Adrenal gland (tissue), 19 donors: ENCODE results near the gene OR6C2. TPM values are rescaled to one million over a fixed set of nuclear protein-coding genes. Genes with fewer than 3 reads are reported as not detected.
"Not testable (repeated sequence)": the region's sequence is repeated elsewhere in the genome, so short reads cannot be mapped to it uniquely, and the experiment has no call there.

Source experiments
- DNase-seq, 7 donors: peaks; one replicate each; pipeline ENCODE4 v3.0.0-alpha.2; 2019 to 2020
- H3K27ac ChIP-seq, 5 donors: fragments of 200-600 bp; sonication (generic) in 4 of 5; 1 replicate in 3 of 5; 2 replicates in 2 of 5; pipeline versions ENCODE4 v1.5.1 to v1.8.0; 2016 to 2020; ENCODE audit warnings: mild to moderate bottlenecking in 1 of 5
- H3K27me3 ChIP-seq: fragments of 200-600 bp; 2 replicates; pipeline ENCODE4 v1.8.0; 2021
- H3K36me3 ChIP-seq, 2 donors: fragments of 200-600 bp; replicated peaks in 1 of 2; 1 replicate in 1 of 2; 2 replicates in 1 of 2; pipeline versions ENCODE4 v1.5.1 to v1.8.0; 2018 to 2022
- H3K4me1 ChIP-seq, 2 donors: fragments of 200-600 bp; replicated peaks in 1 of 2; 1 replicate in 1 of 2; 2 replicates in 1 of 2; pipeline versions ENCODE4 v1.5.1 to v1.8.0; 2018 to 2021
- H3K4me3 ChIP-seq, 4 donors: fragments of 200-600 bp; sonication (generic) in 3 of 4; one replicate each; pipeline ENCODE4 v1.5.1; 2016 to 2018
- H3K9me3 ChIP-seq, 3 donors: fragments of 200-600 bp; sonication (generic) in 1 of 3; replicated peaks in 1 of 3; 1 replicate in 2 of 3; 2 replicates in 1 of 3; pipeline versions ENCODE4 v1.5.1 to v1.8.0; 2016 to 2021
- POLR2A ChIP-seq, 2 donors: fragments of 450-650 bp; IDR thresholded peaks; one replicate each; pipeline ENCODE4 v1.6.1; 2017; ENCODE audit warnings: antibody characterized with exemption in 2 of 2, mild to moderate bottlenecking in 2 of 2, moderate library complexity in 1 of 2
- WGBS, 4 donors: extraction: QIAGEN DNeasy Blood & Tissue Kit in 2 of 4; methylation state at CpG; one replicate each; pipeline versions ENCODE4 v1.1.5 to v1.1.7; 2013 to 2017; 5-methylcytosine and 5-hydroxymethylcytosine counted together
- intact Hi-C, 2 donors: fragments of 100-400 bp; cut with DNase I; formaldehyde crosslinking; loops; one replicate each; pipeline versions ENCODE4 v1.14.1 to v1.15.0; 2022 to 2023
- long read RNA-seq, 10 donors: library from polyadenylated mRNA in 3 of 10; unstranded in 2 of 10; stranded (forward) in 1 of 10; transcript quantifications; one replicate each; pipeline ENCODE4 v2.0.0 and lab custom pipeline, GENCODE V29; 2021 to 2026
- polyA plus RNA-seq, 3 donors: library from polyadenylated mRNA; stranded (reverse); fragments of 200-250 nt in 2 of 3; fragments of 350-450 nt in 1 of 3; fragmentation: Illumina TruSeq in 1 of 3; extraction: RNeasy Lipid Tissue Mini Kit (QIAGEN cat#74804) in 1 of 3; gene quantifications; one replicate each; pipeline ENCODE4 v1.2.3, GENCODE V29; 2013 to 2014
- total RNA-seq, 9 donors: library from RNA; depleted of rRNA in 4 of 9; stranded (reverse); fragments of >200 nt in 4 of 9; fragments of 120-200 nt in 1 of 9; fragmentation: NEBNext Ultra II Directional in 1 of 9; extraction: Animal tissue kit (Norgen Biotek cat#: 25700) in 1 of 9; gene quantifications; one replicate each; pipeline versions ENCODE4 v1.1.0 to v1.2.4, GENCODE V29; 2013 to 2023
- TF ChIP-seq, protein P1 (sequence below), 6 experiments: fragments of 450-650 bp in 4 of 6; fragments of 200-600 bp in 2 of 6; sonication (generic) in 1 of 6; IDR thresholded peaks; 1 replicate in 5 of 6; 2 replicates in 1 of 6; pipeline versions ENCODE4 v1.5.1 to v1.8.0; 2016 to 2021; ENCODE audit warnings: antibody characterized with exemption in 6 of 6, mild to moderate bottlenecking in 2 of 6, moderate library complexity in 1 of 6
- donor health status: healthy with polysubstance abuse.
- donor health status: Bipolar disorder and iron deficiency.
- donor health status: DM: yes; HTN: yes; CAD: no.
- donor health status: DM: no; HTN: no; CAD: no.
- donor health status: DM: no; HTN: no; CAD: no.
- donor health status: DM: yes; HTN: yes; CAD: no.

OR6C2 gene
- total RNA-seq (not detected), polyA plus RNA-seq (not detected)
- long read RNA-seq, donor 1: 0 reads
- long read RNA-seq, donor 2: 0 reads
- long read RNA-seq, donor 3: 0 reads
- long read RNA-seq, donor 4: 0 reads
- long read RNA-seq, donor 5: 0 reads
- long read RNA-seq, donor 6: 0 reads
- long read RNA-seq, donor 7: 0 reads
- long read RNA-seq, donor 8: 0 reads
- long read RNA-seq, donor 9: 0 reads
- long read RNA-seq, donor 10: 0 reads

DNA sequence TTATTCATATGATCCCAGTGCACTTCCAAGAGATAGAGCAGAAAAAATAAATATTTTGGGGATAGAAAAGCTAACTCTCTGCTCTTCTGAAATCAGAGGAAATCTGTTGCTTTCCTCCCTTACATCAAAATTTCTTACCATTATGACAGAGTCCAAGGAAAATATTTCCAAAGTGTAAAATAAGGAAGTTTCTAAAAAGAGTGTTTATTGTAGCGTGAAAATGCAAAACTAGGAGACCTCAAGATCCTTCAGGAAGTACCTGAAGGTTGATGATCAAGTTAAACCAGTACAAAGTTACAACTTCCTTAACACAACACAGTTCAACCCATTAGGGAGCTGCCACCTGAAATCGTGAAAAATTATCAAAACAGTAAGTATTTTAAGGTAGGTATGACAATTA lies at the start of gene OR6C2:
Gene OR6C2 (plus strand): TSS at position 301 of the 400 bp plus-strand sequence. CDS start 8,138 bp downstream, outside the sequence.
- Histone ChIP-seq H3K4me3 (no peak within 1 kb of the TSS), H3K4me1 (no peaks in the 10 kb centered on the region), H3K36me3 (no peaks in the 10 kb centered on the region), H3K27ac (no peak within 1 kb of the TSS), H3K9me3 (no peaks in the 10 kb centered on the region), H3K27me3 (no peaks in the 10 kb centered on the region)
- 45 to 63% (median 53%) methylated on average over 2 of the region's 2 CpGs for WGBS, 4 donors
- intact Hi-C loops: no loop called here
- TF ChIP-seq, protein P1, sequence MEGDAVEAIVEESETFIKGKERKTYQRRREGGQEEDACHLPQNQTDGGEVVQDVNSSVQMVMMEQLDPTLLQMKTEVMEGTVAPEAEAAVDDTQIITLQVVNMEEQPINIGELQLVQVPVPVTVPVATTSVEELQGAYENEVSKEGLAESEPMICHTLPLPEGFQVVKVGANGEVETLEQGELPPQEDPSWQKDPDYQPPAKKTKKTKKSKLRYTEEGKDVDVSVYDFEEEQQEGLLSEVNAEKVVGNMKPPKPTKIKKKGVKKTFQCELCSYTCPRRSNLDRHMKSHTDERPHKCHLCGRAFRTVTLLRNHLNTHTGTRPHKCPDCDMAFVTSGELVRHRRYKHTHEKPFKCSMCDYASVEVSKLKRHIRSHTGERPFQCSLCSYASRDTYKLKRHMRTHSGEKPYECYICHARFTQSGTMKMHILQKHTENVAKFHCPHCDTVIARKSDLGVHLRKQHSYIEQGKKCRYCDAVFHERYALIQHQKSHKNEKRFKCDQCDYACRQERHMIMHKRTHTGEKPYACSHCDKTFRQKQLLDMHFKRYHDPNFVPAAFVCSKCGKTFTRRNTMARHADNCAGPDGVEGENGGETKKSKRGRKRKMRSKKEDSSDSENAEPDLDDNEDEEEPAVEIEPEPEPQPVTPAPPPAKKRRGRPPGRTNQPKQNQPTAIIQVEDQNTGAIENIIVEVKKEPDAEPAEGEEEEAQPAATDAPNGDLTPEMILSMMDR (IDR thresholded peaks at IDR 0.05): no peak
- TF ChIP-seq POLR2A (IDR thresholded peaks at IDR 0.05): no peak
- DNase-seq: no peak

DNA sequence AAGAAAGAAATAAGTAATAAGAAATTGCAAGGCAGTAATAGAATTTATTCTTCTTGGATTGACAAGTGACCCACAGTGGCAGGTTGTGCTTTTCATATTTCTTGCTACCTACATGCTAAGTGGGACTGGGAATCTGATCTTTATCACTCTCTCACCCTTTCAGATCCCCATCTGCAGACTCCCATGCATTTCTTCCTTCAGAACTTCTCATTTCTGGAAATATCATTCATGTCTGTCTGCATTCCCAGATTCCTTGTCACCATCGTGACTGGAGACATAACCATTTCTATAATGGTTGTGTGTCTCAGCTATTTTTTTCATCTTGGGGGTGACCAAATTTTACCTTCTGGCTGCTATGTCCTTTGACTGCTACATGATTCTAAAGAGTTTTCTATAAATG lies 47.5 kb upstream of the OR6C2 start:
- 72 to 85% (median 81%) methylated on average over 1 of the region's 1 CpG for WGBS, 4 donors
- no peaks in the 10 kb centered on the region for H3K36me3 ChIP-seq
- H3K27me3 ChIP-seq: no peaks in the 10 kb centered on the region
- no peak for TF ChIP-seq POLR2A (IDR thresholded peaks at IDR 0.05)
- TF ChIP-seq, protein P1 (IDR thresholded peaks at IDR 0.05): no peak
- no peak overlapping the region for H3K4me3 ChIP-seq
- H3K4me1 ChIP-seq: no peaks in the 10 kb centered on the region
- intact Hi-C loops: no loop called here
- DNase-seq: no peak
- H3K9me3 ChIP-seq: no peaks in the 10 kb centered on the region
- no peak overlapping the region for H3K27ac ChIP-seq

DNA sequence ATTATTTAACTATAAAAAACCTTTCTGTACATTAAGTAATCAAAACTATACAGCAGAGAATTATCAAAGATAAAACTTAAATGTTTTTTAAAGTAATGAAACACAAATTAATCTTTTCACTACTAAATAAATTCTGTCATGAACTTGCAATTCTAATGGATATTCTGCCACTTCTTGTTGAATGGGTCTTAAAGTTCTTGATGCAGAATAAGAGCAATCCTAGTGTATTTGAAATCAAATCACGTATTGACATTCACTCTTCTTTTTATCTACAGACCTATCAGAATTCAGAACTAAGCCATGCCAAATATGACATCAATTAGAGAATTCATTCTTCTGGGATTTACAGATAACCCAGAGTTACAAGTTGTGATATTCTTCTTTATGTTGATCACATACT lies 43.6 kb upstream of the OR6C2 start, which contains the start of gene OR6C65:
Gene OR6C65 (plus strand): TSS at position 301 of the 400 bp plus-strand sequence. CDS start 0 bp downstream, at position 301.
- Histone ChIP-seq H3K4me3 (no peak within 1 kb of the TSS), H3K4me1 (no peaks in the 10 kb centered on the region), H3K27me3 (no peaks in the 10 kb centered on the region), H3K9me3 (no peaks in the 10 kb centered on the region), H3K27ac (no peak within 1 kb of the TSS), H3K36me3 (no peaks in the 10 kb centered on the region)
- intact Hi-C loops: no loop called here
- DNase-seq: no peak
- TF ChIP-seq, protein P1 (IDR thresholded peaks at IDR 0.05): no peak
- no peak for TF ChIP-seq POLR2A (IDR thresholded peaks at IDR 0.05)
- 74 to 83% (median 80%) methylated on average over 1 of the region's 1 CpG for WGBS, 4 donors

DNA sequence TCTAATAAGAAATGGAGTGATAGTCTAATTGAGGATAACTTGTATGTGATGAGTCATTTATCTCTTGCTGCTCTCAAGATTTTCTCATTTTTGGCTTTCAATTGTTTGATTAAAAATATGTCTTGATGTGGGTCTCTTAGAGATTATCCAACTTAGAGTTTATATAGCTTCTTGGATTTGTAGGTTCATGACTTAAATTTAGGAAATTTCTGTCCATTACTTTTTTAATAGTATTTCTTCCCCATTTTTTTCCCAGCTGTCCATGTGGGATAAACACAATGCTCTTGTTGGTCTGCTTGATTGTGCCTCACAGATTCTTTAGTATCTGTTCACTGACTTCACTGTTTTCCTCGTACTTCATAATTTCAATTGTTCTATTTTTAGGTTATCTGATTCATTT lies 36.0 kb upstream of the OR6C2 start:
- Histone ChIP-seq H3K9me3 (no peaks in the 10 kb centered on the region), H3K27me3 (no peaks in the 10 kb centered on the region), H3K4me1 (no peaks in the 10 kb centered on the region), H3K27ac (no peak overlapping the region), H3K36me3 (no peaks in the 10 kb centered on the region), H3K4me3 (no peak overlapping the region)
- DNase-seq: no peak
- no peak for TF ChIP-seq POLR2A (IDR thresholded peaks at IDR 0.05)
- TF ChIP-seq, protein P1 (IDR thresholded peaks at IDR 0.05): no peak
- intact Hi-C loops: no loop called here
- 52 to 76% (median 63%) methylated on average over 1 of the region's 1 CpG for WGBS, 4 donors

DNA sequence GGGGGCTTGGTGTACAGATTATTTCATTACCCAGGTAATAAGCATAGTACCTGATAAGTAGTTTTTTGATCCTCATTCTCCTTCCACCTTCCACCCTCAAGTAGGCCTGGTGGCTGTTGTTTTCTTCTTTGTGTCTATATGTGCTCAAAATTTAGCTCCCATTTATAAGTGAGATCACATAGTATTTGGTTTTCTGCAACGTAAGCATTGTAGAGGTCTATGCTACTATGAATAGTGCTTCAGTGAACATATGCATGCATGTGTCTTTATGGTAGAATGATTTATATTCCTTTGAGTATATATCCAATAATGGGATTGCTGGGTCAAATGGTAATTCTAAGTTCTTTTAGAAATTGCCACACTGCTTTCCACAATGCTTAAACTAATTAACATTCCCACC lies 34.7 kb upstream of the OR6C2 start:
- H3K27me3 ChIP-seq, H3K4me1 ChIP-seq, H3K9me3 ChIP-seq, H3K36me3 ChIP-seq, H3K27ac ChIP-seq, intact Hi-C loops, H3K4me3 ChIP-seq, DNase-seq: not testable (repeated sequence)
- WGBS, 4 donors: 71 to 93% (median 86%) methylated on average over 1 of the region's 1 CpG

DNA sequence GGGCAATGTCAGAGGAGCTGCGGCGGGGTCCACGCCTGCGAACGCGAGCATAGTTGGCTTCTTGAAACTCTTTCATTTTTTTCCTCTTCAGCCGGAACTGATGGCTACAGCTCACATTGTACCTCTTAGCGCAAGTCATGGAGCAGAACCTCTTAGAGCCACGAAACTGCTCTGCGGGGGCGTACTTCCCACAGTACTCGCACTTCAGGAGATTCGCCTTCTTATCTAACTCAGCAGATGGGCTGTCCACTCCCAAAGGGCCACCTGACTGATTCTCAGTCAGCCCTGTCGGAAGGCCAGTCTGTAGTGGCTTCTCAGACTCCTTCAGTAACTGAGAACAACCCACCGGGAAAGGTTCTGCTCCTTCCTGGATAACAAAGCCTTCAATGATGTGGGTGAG lies 31.7 kb upstream of the OR6C2 start:
- H3K27ac ChIP-seq, H3K27me3 ChIP-seq, intact Hi-C loops, H3K4me1 ChIP-seq, H3K9me3 ChIP-seq, DNase-seq, H3K36me3 ChIP-seq, H3K4me3 ChIP-seq: not testable (repeated sequence)
- 80 to 94% (median 91%) methylated on average over 15 of the region's 15 CpGs for WGBS, 4 donors

DNA sequence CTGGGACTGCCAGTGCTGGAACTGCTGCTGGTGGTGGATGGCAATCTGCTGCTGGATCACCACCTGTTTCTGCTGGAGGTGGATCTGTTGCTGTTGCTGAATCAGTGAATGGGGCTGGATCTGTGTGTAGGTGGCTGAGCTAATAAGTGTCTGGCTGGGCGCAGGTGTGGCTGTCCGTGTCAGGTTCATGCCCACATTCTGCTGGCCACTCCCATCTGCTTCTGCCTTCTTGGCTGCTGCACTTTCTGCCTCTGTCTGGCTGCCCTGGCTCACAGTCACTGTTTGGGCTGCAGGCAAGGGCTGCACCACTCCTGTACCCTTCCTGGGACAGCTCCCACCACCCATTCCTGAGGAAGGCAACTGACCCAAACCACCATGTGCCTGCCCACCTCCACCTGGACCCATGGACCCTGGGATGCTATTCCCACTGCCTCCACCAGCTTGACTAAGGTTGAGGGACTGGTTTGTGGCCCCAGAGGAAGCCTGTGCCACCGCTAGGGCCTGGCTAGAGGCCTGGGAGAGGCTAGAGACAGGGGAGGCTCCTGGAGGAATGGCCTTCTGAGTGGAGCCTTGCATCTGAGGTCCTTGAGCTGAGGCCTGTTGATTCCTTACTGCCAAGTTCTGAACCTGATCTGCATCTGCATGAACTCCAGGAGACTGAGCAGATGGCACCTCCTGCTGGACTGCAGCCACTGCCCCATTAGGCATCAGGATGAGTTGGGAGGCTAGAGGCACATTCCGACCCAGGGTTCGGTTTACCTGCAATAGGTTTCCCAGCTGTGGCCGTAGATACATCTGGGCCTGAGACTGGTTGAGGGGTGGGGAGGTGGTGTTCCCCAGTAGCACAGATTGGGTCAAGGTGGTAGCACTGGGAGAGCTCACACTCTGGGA lies 30.1 kb upstream of the OR6C2 start:
- 94 to 95% (median 95%) methylated on average over 3 to 5 of the region's 6 CpGs for WGBS, 4 donors
- H3K36me3 ChIP-seq, DNase-seq, H3K27me3 ChIP-seq, H3K9me3 ChIP-seq, H3K4me1 ChIP-seq, intact Hi-C loops, H3K27ac ChIP-seq, H3K4me3 ChIP-seq: not testable (repeated sequence)
